ENCODE measurements around the gene RCOR2. TPM values are rescaled to one million over a fixed set of nuclear protein-coding genes. Genes with fewer than 3 reads are reported as not detected.
"Not testable (repeated sequence)": the region's sequence is repeated elsewhere in the genome, so short reads cannot be mapped to it uniquely, and the experiment has no call there.

The RCOR2 gene
- total RNA-seq, 1 experiment from 2014 or later = 17.9 TPM

DNA sequence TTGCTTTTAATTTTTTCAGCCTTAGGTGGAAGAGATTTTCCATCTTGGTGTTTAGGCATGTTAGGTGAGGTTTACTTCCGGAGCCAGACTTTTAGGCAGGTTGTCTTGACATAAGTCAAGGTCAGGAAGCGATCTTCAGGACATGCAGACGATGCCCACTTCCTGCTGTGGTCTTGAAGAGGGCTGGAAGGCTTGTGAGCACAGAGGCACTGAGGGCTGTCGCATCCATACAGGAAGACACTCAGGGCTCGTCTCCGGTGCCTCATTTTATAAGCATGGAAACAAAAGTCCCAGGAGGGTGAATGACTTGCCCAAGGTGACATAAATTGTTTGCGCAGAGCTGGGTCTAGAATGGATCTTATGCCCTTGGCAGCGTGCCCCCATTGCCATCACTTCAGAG is 47.3 kb downstream of the RCOR2 start:
- H3K27ac ChIP-seq = no peak overlapping the region
- H3K36me3 ChIP-seq = 0 out of 2 replicates have a peak, but pooled peaks cover 5% of the 10 kb centered on the region
- H3K27me3 ChIP-seq = no peaks in the 10 kb centered on the region
- no peak overlapping the region for H3K4me3 ChIP-seq
- H3K9me3 ChIP-seq (replicated peaks) = no peaks in the 10 kb centered on the region
- H3K4me1 ChIP-seq = peaks cover 16% of the 10 kb centered on the region
- DNase-seq = no peak

DNA sequence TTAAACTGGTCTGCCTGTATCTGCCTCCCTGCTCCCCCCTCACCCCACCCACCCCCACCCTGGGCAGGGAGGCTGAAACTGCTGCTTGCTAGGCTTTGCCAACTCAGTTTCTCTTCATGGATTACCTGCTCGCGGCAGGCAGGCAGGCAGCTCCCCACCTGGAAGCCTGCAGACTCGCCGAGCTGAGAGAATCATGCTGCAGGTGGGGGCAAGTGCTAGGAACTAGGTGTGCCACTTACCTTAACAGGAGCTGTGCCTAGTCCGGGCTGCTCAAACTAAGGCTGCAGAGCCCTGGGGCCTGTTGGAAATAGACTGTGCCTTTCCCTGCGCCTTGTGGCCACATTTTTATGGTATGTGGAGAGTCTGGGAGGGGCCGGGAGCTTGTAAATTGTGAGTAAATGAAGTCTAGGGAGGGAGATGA is 47.8 kb downstream of the RCOR2 start:
- H3K4me3 ChIP-seq = no peak overlapping the region
- H3K27ac ChIP-seq = no peak overlapping the region
- H3K4me1 ChIP-seq = peaks cover 16% of the 10 kb centered on the region
- H3K36me3 ChIP-seq = 0 out of 2 replicates have a peak, but pooled peaks cover 3% of the 10 kb centered on the region
- no peaks in the 10 kb centered on the region for H3K9me3 ChIP-seq (replicated peaks)
- H3K27me3 ChIP-seq = no peaks in the 10 kb centered on the region
- DNase-seq = no peak

DNA sequence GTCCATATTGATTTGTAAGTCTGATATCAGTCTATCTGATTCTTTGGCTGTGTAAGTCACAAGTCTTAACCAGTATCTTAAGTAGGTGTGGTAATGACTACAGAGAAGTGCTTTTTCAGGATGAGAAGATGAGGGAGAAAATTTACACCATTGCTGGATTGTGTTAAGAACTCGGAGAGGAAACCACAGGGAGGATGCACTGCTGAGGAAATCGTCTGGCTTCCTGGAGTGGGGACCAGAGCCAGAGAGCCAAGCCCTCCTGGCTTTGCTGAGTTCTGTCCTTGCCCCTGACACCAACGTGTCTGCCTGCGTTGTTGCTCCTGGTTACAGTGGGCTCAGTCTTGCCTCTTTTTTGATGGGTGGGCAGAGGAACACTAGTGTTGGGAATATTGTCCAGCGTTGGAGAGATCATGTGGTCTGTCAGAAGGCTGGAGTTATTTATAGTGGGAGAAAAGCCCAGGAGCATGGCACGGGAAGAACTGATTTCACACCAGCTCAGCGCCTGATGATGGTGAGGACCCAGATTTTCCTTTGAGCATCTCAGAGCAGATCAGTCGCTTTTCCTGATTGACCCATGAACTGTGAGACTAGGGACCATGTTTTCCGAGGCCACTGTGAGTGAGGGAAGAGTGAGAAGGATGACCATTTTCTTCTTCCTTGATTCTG is 48.4 kb downstream of the RCOR2 start:
- Histone ChIP-seq H3K27me3 (no peaks in the 10 kb centered on the region), H3K36me3 (0 out of 2 replicates have a peak, but pooled peaks cover 3% of the 10 kb centered on the region), H3K27ac (no peak overlapping the region), H3K4me1 (peaks cover 16% of the 10 kb centered on the region), H3K9me3 (replicated peaks) (no peaks in the 10 kb centered on the region), H3K4me3 (no peak overlapping the region)
- no peak for DNase-seq

DNA sequence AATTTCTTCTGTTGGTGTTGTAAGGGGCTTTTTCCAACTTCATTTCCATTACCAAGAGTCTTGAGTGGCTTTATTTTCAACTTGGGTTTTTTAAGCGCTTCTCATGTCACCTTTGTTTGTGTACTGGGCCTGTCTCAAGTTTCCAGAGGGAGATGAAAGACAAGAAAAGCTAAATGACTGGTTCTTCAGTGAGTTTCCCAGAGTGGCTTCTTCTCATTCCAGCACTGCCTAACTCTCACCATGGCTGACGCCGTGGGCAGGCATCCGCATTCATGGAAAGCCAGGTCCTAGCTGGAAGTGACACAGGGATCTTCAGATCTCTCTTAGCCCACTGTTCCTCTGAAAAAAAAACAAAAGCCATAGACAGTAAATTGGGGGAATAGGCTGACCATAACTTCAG is 49.5 kb downstream of the RCOR2 start:
- no peak for DNase-seq
- Histone ChIP-seq H3K27me3 (no peaks in the 10 kb centered on the region), H3K27ac (no peak overlapping the region), H3K9me3 (replicated peaks) (no peaks in the 10 kb centered on the region), H3K4me3 (no peak overlapping the region), H3K4me1 (peaks cover 16% of the 10 kb centered on the region), H3K36me3 (0 out of 2 replicates have a peak, but pooled peaks cover 3% of the 10 kb centered on the region)

DNA sequence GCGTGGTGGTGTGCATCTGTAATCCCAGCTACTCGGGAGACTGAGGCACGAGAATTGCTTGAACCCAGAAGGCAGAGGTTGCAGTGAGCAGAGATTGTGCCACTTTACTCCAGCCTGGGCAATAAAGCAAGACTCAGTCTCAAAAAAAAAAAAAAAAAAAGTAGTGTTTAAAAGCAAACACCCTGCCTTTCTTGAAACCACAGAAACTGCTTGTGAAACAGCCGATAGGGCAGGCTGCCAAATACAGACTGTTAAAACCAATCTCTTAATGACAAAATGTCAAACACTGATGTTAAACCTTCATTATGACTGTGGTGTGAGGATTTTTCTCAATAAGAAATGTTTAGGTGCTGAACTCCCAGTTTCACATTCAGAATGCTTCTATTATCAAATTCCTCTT is 50.8 kb downstream of the RCOR2 start:
- Histone ChIP-seq H3K9me3 (replicated peaks) (no peaks in the 10 kb centered on the region), H3K27me3 (no peaks in the 10 kb centered on the region), H3K4me3 (no peak overlapping the region), H3K36me3 (0 out of 2 replicates have a peak, but pooled peaks cover 3% of the 10 kb centered on the region), H3K27ac (no peak overlapping the region), H3K4me1 (peaks cover 12% of the 10 kb centered on the region)
- no peak for DNase-seq

DNA sequence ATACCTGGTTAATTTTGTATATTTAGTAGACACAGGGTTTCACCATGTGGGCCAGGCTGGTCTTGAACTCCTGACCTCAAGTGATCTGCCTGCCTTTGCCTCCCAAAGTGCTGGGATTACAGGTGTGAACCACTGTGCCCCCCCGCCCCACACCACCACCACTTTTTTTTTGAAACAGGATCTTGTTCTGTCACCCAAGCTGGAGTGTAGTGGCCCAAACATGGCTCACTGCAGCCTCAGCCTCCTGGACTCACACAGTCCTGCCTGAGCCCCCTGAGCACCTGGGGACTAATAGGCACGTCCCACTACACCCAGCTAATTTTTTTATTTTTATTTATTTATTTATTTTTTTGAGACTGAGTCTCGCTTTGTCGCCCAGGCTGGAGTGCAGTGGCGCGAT is 53.3 kb downstream of the RCOR2 start:
- H3K27me3 ChIP-seq; H3K4me1 ChIP-seq; DNase-seq; H3K27ac ChIP-seq; H3K36me3 ChIP-seq; H3K9me3 ChIP-seq (replicated peaks); H3K4me3 ChIP-seq: not testable (repeated sequence)

DNA sequence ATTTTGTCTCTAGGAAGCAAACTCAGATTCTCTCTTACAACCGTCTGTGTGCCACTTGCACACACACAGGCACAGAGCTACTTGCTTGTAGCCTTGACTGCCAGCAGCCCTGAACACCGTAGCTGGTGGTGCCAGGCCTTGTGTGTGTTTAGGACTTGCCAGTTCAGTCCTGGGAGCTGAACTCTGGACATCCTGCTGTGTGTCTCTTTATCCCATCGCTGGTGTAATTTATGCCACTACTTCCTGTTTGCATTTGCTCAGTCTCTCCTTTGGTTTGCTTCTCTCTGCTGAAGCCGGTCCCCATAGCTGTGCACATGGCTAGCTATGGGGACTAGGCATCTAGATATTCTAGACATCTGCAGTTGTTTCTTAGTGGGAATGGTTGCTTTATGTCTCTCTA is 54.0 kb downstream of the RCOR2 start:
- Histone ChIP-seq H3K4me1 (no peaks in the 10 kb centered on the region), H3K27me3 (no peaks in the 10 kb centered on the region), H3K27ac (no peak overlapping the region), H3K36me3 (0 out of 2 replicates have a peak, but pooled peaks cover 7% of the 10 kb centered on the region), H3K4me3 (no peak overlapping the region), H3K9me3 (replicated peaks) (no peaks in the 10 kb centered on the region)
- DNase-seq = no peak

Other genes with a start within 250 kb of the RCOR2 start
- 25.1 and 26.4 TPM in 2 replicates for gene ATL3, start 245.8 kb downstream of the RCOR2 start, total RNA-seq (2014; rRNA removed; shearing (Covaris generic))
- 63.8 and 70.2 TPM in 2 replicates for gene RTN3, start 235.7 kb downstream of the RCOR2 start, total RNA-seq (2014; rRNA removed; shearing (Covaris generic))
- gene ZFTA, start 148.4 kb downstream of the RCOR2 start, total RNA-seq (2014; rRNA removed; shearing (Covaris generic)) = 20.3 and 21.7 TPM in 2 replicates
- 61.6 and 63.7 TPM in 2 replicates for gene SPINDOC, start 103.7 kb downstream of the RCOR2 start, total RNA-seq (2014; rRNA removed; shearing (Covaris generic))
- gene MARK2, start 78.1 kb downstream of the RCOR2 start, total RNA-seq (2014; rRNA removed; shearing (Covaris generic)) = 20.7 and 23.4 TPM in 2 replicates
- gene NAA40, start 21.8 kb upstream of the RCOR2 start, total RNA-seq (2014; rRNA removed; shearing (Covaris generic)) = 25.2 and 28.6 TPM in 2 replicates
- 597 and 702 TPM in 2 replicates for gene COX8A, start 57.5 kb upstream of the RCOR2 start, total RNA-seq (2014; rRNA removed; shearing (Covaris generic))
- gene OTUB1, start 69.3 kb upstream of the RCOR2 start, total RNA-seq (2014; rRNA removed; shearing (Covaris generic)) = 79.4 and 80.8 TPM in 2 replicates
- 0.76 and 1.4 TPM in 2 replicates for gene FLRT1, start 118.8 kb upstream of the RCOR2 start, total RNA-seq (2014; rRNA removed; shearing (Covaris generic))
- 25.6 and 26.3 TPM in 2 replicates for gene MACROD1, start 248.9 kb upstream of the RCOR2 start, total RNA-seq (2014; rRNA removed; shearing (Covaris generic))